Measurements from ENCODE around the gene FOXN3.

DNA sequence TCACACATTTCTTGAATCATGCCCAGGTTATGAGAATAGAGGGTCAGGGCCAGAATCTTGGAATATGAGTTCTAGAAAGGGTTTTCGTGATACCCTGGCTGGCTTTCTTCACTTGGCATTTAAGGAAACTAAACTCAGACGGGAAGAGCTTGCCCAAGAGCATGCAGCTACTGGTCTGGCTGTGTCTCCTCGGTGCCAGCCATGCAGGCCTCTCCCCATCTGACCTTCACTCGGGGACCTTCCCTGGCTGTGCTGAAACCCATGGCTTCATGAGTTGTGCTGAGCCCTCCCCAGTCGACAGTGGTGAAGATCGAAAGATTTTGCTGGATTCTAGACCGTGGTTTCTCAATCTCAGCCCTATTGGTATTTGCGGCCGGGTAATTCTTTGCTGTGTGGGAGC, 38.0 kb downstream of the FOXN3 start:
- TF ChIP-seq SP1 (IDR thresholded peaks at IDR 0.05) (no peak), BHLHE40 (IDR thresholded peaks at IDR 0.05; ENCODE audit: borderline replicate concordance) (no peak), HDGF (IDR thresholded peaks at IDR 0.05; ENCODE audit: borderline replicate concordance) (no peak), ARNT (IDR thresholded peaks at IDR 0.05) (no peak), LEF1 (IDR thresholded peaks at IDR 0.05; ENCODE audit: borderline replicate concordance) (no peak)
